Fibroblast of peridontal ligament (primary cell): ENCODE measurements around the gene NHLH1.

ENCODE experiments used
- DNase-seq: peaks from one replicate; pipeline ENCODE4 v3.0.0-alpha.2; 2010; ENCODE audit errors: extremely low read depth

The NHLH1 gene

DNA sequence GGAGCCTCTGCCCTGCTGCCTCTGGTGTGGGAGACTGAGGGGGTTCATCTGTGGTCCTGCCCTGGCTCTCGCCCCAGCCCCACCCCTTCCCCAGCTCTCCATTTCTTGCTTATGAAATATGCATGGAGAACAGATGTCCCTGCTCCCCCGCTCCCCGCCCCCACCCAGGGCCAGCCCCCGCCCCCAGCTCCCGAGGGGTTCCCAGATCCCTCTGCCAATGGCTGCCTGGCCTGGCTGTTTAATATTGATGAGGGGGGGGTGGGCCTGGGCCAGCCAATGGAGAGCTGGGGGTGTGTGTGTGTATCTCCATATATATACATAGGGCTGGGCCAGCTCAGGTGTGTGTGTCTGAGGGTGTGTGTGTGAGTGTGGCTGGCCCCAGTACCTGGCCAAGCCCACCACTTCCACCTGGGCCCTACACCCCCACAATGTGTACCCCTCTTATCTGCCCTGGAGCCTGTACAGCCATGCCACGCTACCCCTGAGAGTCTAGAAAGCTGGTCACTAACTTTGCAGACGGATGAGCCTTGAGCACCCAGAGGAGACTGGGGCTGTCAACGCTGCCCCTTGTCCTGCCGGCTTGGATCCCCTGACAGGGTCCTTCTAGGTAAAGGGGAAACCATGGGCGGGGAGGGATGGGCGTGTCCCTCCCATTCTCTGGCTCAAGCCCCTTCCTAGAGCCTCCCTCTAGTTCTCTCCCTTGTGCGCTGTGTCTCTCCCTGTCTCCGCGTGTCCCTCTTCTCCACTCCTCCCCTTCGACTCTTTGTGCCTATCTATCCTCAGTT lies at the start of gene NHLH1:
Gene NHLH1, plus strand, starts transcription at position 341 of the 785 bp plus-strand sequence. CDS start 3,661 bp downstream, outside the sequence.
- no peak for DNase-seq

- DNase-seq: no peak
Observed at GRCh38 chr1:160322831-160323230, 44.0 kb upstream of the NHLH1 start.

DNA sequence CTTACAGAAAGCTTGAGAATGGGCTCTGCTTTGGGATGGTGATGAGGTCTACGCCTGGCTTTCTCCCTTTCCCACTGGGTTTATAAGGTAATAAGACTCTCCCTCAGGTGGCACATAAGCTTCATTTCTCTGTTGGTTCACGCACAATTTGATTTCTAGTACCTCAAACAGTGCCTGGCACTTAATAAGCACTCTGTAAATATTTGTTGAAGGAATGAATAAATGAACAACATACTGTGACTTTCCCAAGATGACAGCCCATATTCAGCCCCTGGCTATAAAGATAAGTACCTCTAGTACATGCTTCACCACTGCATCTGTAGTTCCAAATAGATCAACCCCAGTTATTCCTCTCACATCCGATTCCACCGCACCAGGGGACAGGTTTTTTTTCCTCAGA lies 41.6 kb upstream of the NHLH1 start:
- DNase-seq: no peak

DNA sequence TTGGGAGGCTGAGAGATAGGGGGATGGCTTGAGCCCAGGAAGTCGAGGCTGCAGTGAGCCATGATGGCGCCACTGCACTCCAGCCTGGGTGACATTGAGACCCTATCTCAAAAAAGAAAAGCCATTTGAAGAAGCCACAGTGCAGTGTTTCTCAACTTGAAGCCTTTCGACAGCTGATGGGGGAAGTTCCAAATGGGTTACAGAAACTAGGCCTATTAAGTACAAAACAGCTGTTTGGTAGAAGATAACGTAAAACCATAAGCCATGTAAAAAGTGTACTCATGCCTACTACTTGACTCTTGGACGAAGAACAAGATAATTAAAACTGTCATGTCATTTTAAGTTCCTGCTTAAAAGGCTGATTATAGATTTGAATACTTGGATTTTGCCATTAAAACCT lies 40.5 kb upstream of the NHLH1 start:
- no peak for DNase-seq

- no peak for DNase-seq
Observed at GRCh38 chr1:160328184-160328583, 38.7 kb upstream of the NHLH1 start.

- no peak for DNase-seq
Observed at GRCh38 chr1:160330119-160330518, 36.8 kb upstream of the NHLH1 start.

DNA sequence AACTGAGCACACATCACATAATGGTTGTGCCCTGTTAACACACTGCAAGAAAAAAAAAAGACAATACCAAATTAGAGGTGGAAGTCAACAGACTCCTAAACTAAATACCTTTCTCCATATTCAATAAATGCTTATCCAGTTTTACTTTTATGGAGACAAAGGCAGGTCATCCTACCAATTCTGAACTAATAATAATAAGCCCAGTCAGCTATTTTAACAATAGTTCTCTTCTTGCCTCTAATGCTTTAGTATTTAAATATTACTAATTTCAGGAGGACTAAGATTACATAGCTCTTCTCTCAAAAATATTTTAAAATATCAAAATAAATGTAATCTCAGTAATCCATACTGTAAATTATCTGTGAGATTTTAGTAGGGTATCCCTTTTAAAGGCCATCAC lies 34.4 kb upstream of the NHLH1 start:
- no peak for DNase-seq

GRCh38 chr1:160338580-160338979 lies 28.3 kb upstream of the NHLH1 start:
- DNase-seq: no peak

DNA sequence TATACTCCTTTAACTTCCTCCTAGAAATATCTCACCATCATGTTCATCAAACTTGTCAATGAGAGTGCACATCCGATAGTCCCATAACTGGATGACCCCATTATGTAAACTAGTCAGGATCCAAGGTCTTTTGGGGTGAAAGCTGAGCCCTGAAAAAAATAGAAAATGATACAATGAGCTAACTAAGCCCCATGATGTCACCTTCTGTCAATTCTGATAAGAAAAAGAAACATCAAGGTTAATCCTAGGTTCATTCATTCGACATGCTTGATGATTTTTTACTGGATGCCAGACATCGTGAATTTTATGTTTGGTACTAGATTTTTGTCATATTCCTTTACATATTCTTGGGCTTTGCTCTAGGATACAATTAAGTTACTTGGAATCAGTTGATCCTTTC lies 26.7 kb upstream of the NHLH1 start:
- DNase-seq: no peak

DNA sequence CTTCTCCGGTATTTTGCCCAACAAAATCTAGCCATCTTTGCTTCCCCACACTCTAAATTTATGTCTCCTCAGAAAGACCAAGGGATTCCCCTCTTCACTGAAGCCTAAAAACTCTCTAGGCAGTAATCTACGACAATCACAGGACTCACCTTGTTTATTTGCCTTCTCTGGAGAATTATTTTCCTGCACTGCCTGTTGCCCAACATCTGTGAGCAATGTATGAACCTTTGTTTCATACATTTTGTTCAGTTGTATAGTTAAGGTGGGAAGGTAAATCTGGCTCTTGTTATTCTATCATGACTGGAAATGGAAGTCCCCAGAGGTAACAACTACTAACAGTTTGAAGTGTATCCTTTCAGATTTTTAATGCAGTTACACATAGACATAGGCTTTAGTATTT lies 26.0 kb upstream of the NHLH1 start:
- no peak for DNase-seq

DNA sequence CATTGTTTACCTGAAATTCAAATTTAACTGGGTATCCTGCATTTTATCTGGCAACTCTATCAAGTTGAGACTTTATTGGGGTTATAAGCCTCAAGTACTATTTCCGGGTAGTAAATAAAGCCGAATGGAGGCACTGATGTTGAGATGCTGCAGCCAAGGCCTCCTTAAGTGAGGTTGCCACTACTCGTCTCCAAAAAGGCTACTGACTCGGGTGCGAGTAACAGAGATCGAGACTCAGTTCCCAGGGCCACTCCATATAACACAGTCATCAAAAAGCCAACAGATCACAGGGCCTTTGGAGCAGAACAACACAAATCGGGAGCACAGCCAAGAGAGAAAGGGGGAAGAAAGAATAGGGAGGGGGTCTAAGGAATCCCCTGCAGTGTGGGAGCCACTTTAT lies 24.3 kb upstream of the NHLH1 start:
- DNase-seq: peak; percentile 31

DNA sequence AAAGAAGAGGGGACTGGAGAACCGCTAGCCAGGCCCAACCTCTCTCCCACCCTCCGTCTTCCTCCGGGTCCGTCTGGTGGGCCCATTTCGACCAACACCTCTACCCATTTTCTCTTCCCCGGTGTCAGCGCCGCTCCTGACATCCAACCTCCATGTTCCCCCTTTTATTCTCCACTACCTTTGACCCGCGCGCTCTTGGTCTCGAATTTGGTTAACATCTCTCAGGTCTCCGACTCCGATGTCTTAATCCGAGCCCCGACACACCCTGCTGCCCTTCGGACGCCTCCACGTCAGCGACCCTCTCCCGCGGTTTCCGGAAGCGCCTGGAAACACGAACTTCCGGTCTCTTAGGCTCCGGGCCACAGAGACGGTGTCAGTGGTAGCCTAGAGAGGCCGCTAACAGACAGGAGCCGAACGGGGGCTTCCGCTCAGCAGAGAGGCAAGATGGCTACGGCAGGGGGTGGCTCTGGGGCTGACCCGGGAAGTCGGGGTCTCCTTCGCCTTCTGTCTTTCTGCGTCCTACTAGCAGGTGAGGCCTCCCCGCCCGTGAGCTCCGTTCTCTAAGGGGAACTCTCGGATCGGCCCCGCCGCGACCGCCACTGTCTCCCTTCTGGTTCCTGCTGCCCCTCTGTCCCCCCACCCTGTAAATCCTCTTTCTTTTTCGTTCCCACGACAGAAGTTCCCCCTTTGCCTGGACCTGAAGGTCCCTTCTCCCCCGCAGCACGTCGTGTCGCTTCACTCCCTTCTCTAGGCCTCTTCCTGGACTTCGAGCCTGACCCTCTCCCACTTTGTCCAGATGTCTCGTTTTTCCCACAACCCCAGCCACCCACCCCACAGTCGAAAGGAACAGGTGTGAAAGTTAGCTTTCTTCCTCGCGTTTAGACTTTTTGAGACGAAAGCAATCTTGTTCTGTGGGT lies 23.7 kb upstream of the NHLH1 start, which contains the start of the genes COPA and NCSTN:
Gene COPA, minus strand, starts transcription at position 298 of the 917 bp plus-strand sequence. Its CDS starts 80 bp downstream, at position 218.
Gene NCSTN, plus strand, starts transcription at position 431 of the 917 bp plus-strand sequence. Its CDS starts 14 bp downstream, at position 445.
- peak; percentile 97 for DNase-seq

GRCh38 chr1:160344241-160344640 lies 22.6 kb upstream of the NHLH1 start:
- DNase-seq: no peak

DNA sequence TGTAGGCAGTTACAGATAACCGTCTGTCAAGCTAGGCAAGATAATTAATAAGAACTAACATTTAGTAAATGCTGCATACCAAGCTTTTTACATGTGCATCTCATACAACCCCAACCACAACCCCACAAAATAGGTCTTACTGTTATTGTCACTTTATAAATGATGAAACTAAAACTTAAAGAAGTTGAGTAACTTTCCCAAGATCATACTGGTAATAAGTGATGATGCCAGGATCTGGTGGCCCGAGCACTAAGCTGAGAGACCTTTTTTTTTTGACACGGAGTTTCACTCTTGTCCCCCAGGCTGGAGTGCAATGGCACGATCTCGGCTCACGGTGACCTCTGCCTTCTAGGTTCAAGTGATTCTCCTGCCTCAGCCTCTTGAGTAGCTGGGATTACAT lies 21.9 kb upstream of the NHLH1 start:
- DNase-seq: no peak

- DNase-seq: no peak
Observed at GRCh38 chr1:160346463-160346862, 20.4 kb upstream of the NHLH1 start.

DNA sequence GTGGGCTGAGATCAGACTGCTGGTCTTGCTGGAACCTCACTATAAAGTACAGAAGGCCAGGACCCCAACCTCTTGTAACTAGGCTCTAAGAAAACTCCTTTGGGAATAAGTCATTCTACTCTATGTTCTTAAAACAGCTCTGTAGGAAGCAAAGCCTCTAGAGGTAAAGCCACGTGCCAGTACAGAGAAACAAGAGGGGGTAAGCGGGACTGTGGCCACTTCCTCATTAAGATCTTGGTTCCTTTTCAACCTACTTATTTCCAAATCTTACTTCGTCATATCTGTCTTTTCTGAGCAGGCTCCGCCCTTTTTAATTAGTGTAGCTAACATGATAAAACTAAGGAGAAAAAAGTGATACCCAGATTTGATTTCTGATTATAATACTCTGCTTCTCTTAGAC lies 19.9 kb upstream of the NHLH1 start:
- DNase-seq: no peak

DNA sequence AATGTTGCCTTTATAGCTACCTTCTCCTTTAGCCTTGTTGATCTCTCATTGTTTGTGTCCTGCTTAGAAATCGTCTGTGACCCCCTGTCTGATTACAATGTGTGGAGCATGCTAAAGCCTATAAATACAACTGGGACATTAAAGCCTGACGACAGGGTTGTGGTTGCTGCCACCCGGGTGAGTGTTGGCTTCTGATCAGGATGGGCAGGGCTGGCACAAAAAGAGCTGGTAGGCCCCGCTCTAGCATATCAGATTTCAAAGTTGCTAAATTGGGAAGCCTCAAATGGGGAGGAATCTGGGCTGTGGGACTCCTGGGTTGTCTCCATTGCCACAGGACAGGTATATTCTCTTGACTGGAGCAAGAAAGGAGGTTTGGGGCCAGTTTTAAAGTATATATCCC lies 15.2 kb upstream of the NHLH1 start:
- no peak for DNase-seq

DNA sequence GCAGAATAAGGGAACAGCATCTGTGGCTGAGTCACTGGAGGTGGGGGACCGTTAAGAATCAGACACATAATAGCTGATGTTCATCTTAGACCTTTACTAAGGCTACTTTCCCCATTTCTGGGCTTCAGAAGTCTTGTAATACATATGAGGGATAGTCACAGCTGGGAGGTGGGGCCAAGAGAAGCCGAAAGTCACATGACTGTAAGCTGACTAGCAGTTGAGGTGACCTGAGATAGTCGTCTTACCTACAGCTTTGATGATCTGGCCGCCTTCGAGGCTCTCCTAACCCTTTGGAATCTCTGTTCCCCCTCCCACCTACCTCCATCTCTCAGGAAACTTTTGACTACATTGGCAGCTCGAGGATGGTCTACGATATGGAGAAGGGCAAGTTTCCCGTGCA lies 14.3 kb upstream of the NHLH1 start:
- no peak for DNase-seq

DNA sequence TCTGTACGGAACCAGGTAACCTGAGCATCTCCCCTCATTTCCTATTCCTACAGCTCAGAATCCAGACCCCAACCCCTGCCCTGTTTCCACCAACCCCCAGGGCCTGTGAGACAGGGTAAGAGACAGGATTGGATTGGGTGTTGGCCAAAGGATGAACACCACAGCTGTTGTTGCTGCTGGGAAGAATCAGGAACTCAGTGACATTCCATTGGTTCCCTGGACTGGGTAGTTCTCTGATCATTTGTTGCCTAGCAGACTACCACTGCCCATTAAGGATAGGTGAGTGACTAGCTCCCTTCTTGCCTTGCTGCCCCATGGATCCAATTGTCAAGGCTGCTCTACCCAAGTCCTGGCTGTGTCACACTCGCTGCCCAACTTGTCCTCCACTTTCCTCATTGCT lies 13.6 kb upstream of the NHLH1 start:
- no peak for DNase-seq

DNA sequence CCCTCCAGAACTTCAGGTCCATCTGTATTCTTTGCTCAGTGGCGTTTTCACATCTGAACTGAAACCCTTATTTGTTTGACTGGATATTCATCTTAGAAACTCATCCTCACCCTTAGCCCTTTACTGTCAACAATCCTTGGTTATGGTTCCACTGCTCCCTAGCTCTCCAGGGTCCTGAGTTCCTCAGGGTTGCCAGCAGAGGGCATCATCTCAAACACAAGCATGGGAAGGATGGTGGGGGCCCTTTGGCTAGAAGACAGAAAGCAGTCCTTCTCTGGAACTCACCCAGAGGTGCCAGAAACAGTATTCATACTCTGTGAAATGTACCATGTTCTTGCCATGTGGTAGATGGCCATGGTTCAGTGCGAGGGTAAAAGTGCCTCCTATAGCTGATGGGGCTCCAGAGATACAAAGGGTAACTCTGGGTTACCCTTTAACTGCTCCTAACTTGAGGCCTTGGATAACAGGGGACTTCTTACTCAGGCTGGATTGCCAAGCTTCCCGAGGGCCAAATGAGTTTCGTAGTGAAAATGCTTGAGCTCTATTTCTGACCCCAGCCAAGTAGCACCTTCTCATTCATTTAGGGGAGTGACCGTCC lies 12.4 kb upstream of the NHLH1 start:
- no peak for DNase-seq

- DNase-seq: no peak
Observed at GRCh38 chr1:160357286-160358002, 9.4 kb upstream of the NHLH1 start.

GRCh38 chr1:160358073-160358472 lies 8.8 kb upstream of the NHLH1 start:
- DNase-seq: no peak
